HepG2 (cell line): Measurements from ENCODE around the gene ZBTB7C. TPM values are rescaled to one million over a fixed set of nuclear protein-coding genes. Genes with fewer than 3 reads are reported as not detected.

Experiments used
- DR1 ChIP-seq: sonication (generic); formaldehyde crosslinking; IDR thresholded peaks from 2 replicates; pipeline ENCODE4 v1.8.0; 2021; ENCODE audit warnings: mild to moderate bottlenecking, missing genetic modification reagents, inconsistent platforms
- GPN1 ChIP-seq: sonication (generic); formaldehyde crosslinking; IDR thresholded peaks from 2 replicates; pipeline ENCODE4 v1.5.1; 2020; ENCODE audit warnings: missing genetic modification reagents, borderline replicate concordance
- RELA ChIP-seq: sonication (generic); formaldehyde crosslinking; IDR thresholded peaks from 2 replicates; pipeline ENCODE4 v1.4.0; 2020; ENCODE audit warnings: missing genetic modification reagents
- ZMYM2 ChIP-seq: sonication (generic); formaldehyde crosslinking; IDR thresholded peaks from 2 replicates; pipeline ENCODE4 v1.8.0; 2022; ENCODE audit warnings: mild to moderate bottlenecking, missing genetic modification reagents
- ZNF432 ChIP-seq: sonication (generic); formaldehyde crosslinking; IDR thresholded peaks from 2 replicates; pipeline ENCODE4 v1.5.0; 2020; ENCODE audit warnings: missing genetic modification reagents, mild to moderate bottlenecking, borderline replicate concordance
- ZNF546 ChIP-seq: sonication (generic); formaldehyde crosslinking; conservative IDR thresholded peaks from 2 replicates; pipeline ENCODE4 v1.8.1; 2023; ENCODE audit warnings: mild to moderate bottlenecking, missing genetic modification reagents
- polyA plus RNA-seq, 8 experiments: library from polyadenylated mRNA; depleted of rRNA in 3 of 8; stranded (reverse) in 7 of 8; unstranded in 1 of 8; fragments of >200 nt; fragmentation: Illumina TruSeq in 4 of 8; extraction: Trizol in 4 of 8; gene quantifications; 2 replicates each; pipeline versions ENCODE4 v1.2.1 to v1.2.3, GENCODE V29; 2011 to 2016; ENCODE audit warnings: low read depth in 4 of 8, missing spikeins in 1 of 8, mixed read lengths in 1 of 8; ENCODE audit not compliant: insufficient read depth in 1 of 8
- total RNA-seq, 5 experiments: library from RNA; depleted of rRNA; stranded (reverse); fragments of >200 nt; fragmentation: Illumina TruSeq; extraction: Trizol; gene quantifications; 2 replicates each; pipeline ENCODE4 v1.2.3, GENCODE V29; 2016; ENCODE audit warnings: low read depth in 1 of 5
- TF ChIP-seq, protein P1 (sequence below): sonication (generic); formaldehyde crosslinking; IDR thresholded peaks from 2 replicates; pipeline ENCODE4 v1.4.0; 2020; ENCODE audit warnings: missing genetic modification reagents, borderline replicate concordance
- TF ChIP-seq, protein P2 (sequence below): sonication (generic); formaldehyde crosslinking; IDR thresholded peaks from 2 replicates; pipeline ENCODE4 v1.5.0; 2020; ENCODE audit warnings: missing genetic modification reagents
- TF ChIP-seq, protein P3 (sequence below): sonication (generic); formaldehyde crosslinking; IDR thresholded peaks from 2 replicates; pipeline ENCODE4 v1.4.0; 2020; ENCODE audit warnings: mild to moderate bottlenecking, missing genetic modification reagents

ZBTB7C gene
- total and polyA plus RNA-seq, 2 of the 13 experiments (the other 11 are each of a cell fraction or from before 2014, with no cell fraction given), result 0.01 to 0.04 TPM

DNA sequence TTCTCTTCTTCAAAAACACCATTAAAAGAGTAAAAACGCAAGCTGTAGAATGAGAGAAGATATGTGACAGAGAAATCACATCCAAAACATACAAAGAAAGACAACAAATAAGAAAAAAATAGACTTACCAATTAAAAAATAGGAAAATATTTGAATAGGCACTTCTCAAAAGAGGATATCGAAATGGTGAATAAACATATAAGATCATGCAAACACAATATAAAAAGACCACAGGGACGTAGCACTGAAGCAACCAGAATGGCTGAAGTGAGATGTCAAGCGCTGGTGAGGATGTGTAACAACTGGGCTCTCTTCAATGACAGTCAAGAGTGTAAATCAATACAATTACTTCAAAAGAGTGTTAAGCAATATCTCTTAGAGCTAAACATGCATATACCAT, 202.3 kb downstream of the ZBTB7C start (continued):
- no peak for TF ChIP-seq ZNF546 (CRISPR knock-in tag)
- no peak for TF ChIP-seq ZNF432 (CRISPR knock-in tag)
- TF ChIP-seq, protein P1, sequence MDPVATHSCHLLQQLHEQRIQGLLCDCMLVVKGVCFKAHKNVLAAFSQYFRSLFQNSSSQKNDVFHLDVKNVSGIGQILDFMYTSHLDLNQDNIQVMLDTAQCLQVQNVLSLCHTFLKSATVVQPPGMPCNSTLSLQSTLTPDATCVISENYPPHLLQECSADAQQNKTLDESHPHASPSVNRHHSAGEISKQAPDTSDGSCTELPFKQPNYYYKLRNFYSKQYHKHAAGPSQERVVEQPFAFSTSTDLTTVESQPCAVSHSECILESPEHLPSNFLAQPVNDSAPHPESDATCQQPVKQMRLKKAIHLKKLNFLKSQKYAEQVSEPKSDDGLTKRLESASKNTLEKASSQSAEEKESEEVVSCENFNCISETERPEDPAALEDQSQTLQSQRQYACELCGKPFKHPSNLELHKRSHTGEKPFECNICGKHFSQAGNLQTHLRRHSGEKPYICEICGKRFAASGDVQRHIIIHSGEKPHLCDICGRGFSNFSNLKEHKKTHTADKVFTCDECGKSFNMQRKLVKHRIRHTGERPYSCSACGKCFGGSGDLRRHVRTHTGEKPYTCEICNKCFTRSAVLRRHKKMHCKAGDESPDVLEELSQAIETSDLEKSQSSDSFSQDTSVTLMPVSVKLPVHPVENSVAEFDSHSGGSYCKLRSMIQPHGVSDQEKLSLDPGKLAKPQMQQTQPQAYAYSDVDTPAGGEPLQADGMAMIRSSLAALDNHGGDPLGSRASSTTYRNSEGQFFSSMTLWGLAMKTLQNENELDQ, result no peak
- TF ChIP-seq, protein P2, sequence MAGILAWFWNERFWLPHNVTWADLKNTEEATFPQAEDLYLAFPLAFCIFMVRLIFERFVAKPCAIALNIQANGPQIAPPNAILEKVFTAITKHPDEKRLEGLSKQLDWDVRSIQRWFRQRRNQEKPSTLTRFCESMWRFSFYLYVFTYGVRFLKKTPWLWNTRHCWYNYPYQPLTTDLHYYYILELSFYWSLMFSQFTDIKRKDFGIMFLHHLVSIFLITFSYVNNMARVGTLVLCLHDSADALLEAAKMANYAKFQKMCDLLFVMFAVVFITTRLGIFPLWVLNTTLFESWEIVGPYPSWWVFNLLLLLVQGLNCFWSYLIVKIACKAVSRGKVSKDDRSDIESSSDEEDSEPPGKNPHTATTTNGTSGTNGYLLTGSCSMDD (CRISPR knock-in tag), result no peak
- TF ChIP-seq DR1 (CRISPR knock-in tag), result no peak
- TF ChIP-seq, protein P3, sequence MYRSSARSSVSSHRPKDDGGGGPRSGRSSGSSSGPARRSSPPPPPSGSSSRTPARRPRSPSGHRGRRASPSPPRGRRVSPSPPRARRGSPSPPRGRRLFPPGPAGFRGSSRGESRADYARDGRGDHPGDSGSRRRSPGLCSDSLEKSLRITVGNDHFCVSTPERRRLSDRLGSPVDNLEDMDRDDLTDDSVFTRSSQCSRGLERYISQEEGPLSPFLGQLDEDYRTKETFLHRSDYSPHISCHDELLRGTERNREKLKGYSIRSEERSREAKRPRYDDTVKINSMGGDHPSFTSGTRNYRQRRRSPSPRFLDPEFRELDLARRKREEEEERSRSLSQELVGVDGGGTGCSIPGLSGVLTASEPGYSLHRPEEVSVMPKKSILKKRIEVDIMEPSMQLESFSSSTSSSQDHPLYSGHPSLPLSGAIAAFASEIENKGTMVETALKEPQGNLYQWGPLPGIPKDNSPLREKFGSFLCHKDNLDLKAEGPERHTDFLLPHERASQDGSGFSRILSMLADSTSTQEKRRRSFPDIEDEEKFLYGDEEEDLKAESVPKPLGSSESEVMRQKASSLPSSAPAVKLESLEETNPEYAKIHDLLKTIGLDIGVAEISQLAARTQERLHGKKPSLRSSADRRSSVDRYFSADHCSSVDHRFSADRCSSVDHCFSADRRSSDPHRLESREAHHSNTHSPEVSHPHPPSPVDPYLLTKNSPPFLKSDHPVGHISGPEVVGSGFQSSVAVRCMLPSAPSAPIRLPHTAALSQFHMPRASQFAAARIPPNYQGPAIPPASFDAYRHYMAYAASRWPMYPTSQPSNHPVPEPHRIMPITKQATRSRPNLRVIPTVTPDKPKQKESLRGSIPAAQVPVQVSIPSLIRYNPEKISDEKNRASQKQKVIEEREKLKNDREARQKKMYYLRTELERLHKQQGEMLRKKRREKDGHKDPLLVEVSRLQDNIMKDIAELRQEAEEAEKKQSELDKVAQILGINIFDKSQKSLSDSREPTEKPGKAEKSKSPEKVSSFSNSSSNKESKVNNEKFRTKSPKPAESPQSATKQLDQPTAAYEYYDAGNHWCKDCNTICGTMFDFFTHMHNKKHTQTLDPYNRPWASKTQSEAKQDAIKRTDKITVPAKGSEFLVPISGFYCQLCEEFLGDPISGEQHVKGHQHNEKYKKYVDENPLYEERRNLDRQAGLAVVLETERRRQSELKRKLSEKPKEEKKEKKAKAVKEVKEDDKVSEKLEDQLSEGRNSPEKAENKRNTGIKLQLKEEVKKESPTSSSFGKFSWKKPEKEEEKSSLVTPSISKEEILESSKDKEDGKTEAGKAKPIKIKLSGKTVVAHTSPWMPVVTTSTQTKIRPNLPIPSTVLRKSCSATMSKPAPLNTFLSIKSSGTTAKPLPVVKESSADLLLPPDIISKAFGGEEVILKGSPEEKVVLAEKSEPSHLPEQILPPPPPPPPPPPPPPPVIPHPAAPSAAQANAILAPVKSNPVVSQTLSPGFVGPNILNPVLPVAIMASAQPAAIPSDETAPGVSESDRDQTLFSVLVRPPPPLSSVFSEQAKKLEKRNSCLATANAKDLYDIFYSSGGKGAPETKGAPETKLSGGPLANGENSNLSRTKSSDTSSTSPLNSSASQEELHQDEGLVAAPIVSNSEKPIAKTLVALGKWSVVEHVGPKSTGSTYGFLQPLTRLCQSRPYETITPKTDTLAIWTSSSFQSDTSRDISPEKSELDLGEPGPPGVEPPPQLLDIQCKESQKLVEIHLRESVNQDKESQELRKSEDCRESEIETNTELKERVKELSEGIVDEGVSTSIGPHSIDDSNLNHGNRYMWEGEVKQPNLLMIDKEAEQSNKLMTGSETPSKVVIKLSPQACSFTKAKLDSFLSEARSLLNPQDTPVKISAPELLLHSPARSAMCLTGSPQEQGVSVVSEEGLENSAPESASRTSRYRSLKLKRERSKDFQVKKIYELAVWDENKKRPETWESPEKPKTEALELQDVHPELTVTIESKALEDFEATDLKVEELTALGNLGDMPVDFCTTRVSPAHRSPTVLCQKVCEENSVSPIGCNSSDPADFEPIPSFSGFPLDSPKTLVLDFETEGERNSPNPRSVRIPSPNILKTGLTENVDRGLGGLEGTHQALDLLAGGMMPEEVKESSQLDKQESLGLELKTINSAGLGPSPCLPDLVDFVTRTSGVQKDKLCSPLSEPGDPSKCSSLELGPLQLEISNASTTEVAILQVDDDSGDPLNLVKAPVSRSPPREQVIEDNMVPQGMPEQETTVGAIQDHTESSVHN (CRISPR knock-in tag), result no peak
- no peak for TF ChIP-seq RELA (CRISPR knock-in tag)
- no peak for TF ChIP-seq ZMYM2 (CRISPR knock-in tag)
- TF ChIP-seq GPN1, result no peak
